Panc1 (cell line): ENCODE data around the gene PTPRZ1. TPM values are rescaled to one million over a fixed set of nuclear protein-coding genes. Genes with fewer than 3 reads are reported as not detected.

Experiments
- ATAC-seq: fragments of 200-7000 bp; cut with Tn5 transposase; 2 replicates; pipeline ENCODE4 v1.9.1; 2020; ENCODE audit warnings: mild to moderate bottlenecking, moderate library complexity
- BruUV-seq: library from RNA; stranded (reverse); fragments of 400-500 nt; replicated peaks from 2 replicates; lab custom pipeline; 2021; lab: Mats Ljungman, UMichigan
- CTCF ChIA-PET: fragments of 300-600 bp; sonication (Branson Sonifier 250); formaldehyde crosslinking; loops from one replicate; lab custom pipeline; 2022; ENCODE audit warnings: antibody characterized with exemption; lab: Charles Lee
- POLR2A ChIA-PET: fragments of 300-600 bp; sonication (Branson Sonifier 250); formaldehyde crosslinking; loops from one replicate; lab custom pipeline; 2022; ENCODE audit warnings: antibody characterized with exemption; lab: Charles Lee
- DNase-seq: peaks from one replicate; pipeline ENCODE4 v3.0.0-alpha.2; 2010; ENCODE audit warnings: low read depth, low spot score
- H3K27ac ChIP-seq: 2 replicates; pipeline ENCODE4 v1.5.1; 2011; ENCODE audit warnings: mild to moderate bottlenecking, low read length, inconsistent platforms
- H3K27me3 ChIP-seq: fragments of 200-500 bp; sonication (Bioruptor generic); 2 replicates; pipeline ENCODE4 v1.6.0; 2014; ENCODE audit warnings: low read length, inconsistent platforms; ENCODE audit not compliant: control insufficient read depth, insufficient read depth
- H3K36me3 ChIP-seq: fragments of 200-500 bp; sonication (Bioruptor generic); 2 replicates; pipeline ENCODE4 v1.5.1; 2014; ENCODE audit warnings: inconsistent platforms, mild to moderate bottlenecking, low read length, moderate library complexity; ENCODE audit not compliant: control insufficient read depth, insufficient read depth
- H3K4me1 ChIP-seq: 2 replicates; pipeline ENCODE4 v1.5.1; 2011; ENCODE audit warnings: inconsistent platforms, mild to moderate bottlenecking, low read length, moderate library complexity; ENCODE audit not compliant: control insufficient read depth, insufficient read depth
- H3K4me3 ChIP-seq, 2 experiments: 2 replicates each; pipeline ENCODE4 v1.5.1; 2011 to 2012; ENCODE audit warnings: low read depth in 2 of 2, low read length in 2 of 2, mild to moderate bottlenecking in 2 of 2, inconsistent platforms in 1 of 2, moderate library complexity in 1 of 2
- H3K9me3 ChIP-seq: fragments of 200-500 bp; sonication (Bioruptor generic); 2 replicates; pipeline ENCODE4 v1.5.1; 2014; ENCODE audit warnings: low read depth, mild to moderate bottlenecking, inconsistent platforms, low read length, moderate library complexity; ENCODE audit not compliant: control insufficient read depth, insufficient read depth
- POLR2AphosphoS5 ChIP-seq: IDR thresholded peaks from 2 replicates; pipeline ENCODE4 v1.6.1; 2012; ENCODE audit warnings: mild to moderate bottlenecking, low read depth, low read length, moderate library complexity
- SIN3A ChIP-seq: IDR thresholded peaks from 2 replicates; pipeline ENCODE4 v1.6.1; 2012; ENCODE audit warnings: low read depth, mild to moderate bottlenecking, low read length, moderate library complexity, borderline replicate concordance; ENCODE audit not compliant: insufficient read depth
- TCF7L2 ChIP-seq: IDR thresholded peaks from 2 replicates; pipeline ENCODE4 v1.6.1; 2011; ENCODE audit warnings: mild to moderate bottlenecking, low read depth, low read length, inconsistent platforms
- in situ Hi-C: cut with HindIII; loops from 2 replicates; pipeline ENCODE4 v1.10.0; 2016; ENCODE audit warnings: low sequenced_read_pairs, low pct_unique_long_range_greater_than_20kb
- intact Hi-C: fragments of 100-400 bp; cut with micrococcal nuclease; formaldehyde crosslinking; loops from one replicate; pipeline ENCODE4 v1.10.0; 2022; ENCODE audit not compliant: unreplicated experiment
- total RNA-seq: library from RNA; stranded (reverse); gene quantifications from one replicate; pipeline ENCODE4 v1.2.1, GENCODE V29; 2021; ENCODE audit not compliant: unreplicated experiment
- TF ChIP-seq, protein P1 (sequence below): fragments of 450-650 bp; IDR thresholded peaks from 2 replicates; pipeline ENCODE4 v1.5.1; 2017; ENCODE audit warnings: mild to moderate bottlenecking
- TF ChIP-seq, protein P2 (sequence below), 2 experiments: IDR thresholded peaks; 2 replicates each; pipeline ENCODE4 v1.6.1; 2011 to 2012; ENCODE audit warnings: low read depth in 2 of 2, control low read depth in 1 of 2, low read length in 1 of 2, mild to moderate bottlenecking in 1 of 2, moderate library complexity in 1 of 2; ENCODE audit not compliant: insufficient read depth in 1 of 2

The PTPRZ1 gene
- total RNA-seq, 1 experiment from 2014 or later, result 0.05 TPM

DNA sequence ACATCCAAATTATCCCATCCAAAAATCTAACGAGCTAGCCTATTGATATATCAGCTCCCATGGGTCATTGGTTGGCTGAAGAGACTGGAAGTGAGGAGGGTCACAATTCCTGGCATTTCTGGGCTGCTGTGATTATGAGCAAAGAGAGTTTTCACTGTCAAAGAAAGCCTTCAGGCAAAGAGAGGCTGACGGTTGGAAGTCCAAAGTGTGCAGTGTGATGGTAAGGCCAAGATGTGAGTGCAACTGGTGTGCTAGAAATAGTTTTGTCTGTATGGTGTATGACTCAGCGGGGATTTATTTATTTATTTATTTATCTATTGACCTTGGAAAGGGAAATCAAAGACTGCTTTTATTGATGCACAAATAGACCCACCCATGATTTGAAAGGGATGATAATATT is 196.0 kb downstream of the PTPRZ1 start:
- intact Hi-C loops (no loop called here), in situ Hi-C loops (no loop called here)
- Histone ChIP-seq H3K4me1 (no peaks in the 10 kb centered on the region), H3K9me3 (no peaks in the 10 kb centered on the region), H3K27ac (no peak overlapping the region), H3K36me3 (no peaks in the 10 kb centered on the region), H3K27me3 (no peaks in the 10 kb centered on the region), H3K4me3 (no peak overlapping the region)
- BruUV-seq, result no TSS peak
- CTCF ChIA-PET, result no interaction called here
- no peak for DNase-seq
- TF ChIP-seq TCF7L2, result no peak
- no peak for TF ChIP-seq SIN3A
- TF ChIP-seq, protein P1, sequence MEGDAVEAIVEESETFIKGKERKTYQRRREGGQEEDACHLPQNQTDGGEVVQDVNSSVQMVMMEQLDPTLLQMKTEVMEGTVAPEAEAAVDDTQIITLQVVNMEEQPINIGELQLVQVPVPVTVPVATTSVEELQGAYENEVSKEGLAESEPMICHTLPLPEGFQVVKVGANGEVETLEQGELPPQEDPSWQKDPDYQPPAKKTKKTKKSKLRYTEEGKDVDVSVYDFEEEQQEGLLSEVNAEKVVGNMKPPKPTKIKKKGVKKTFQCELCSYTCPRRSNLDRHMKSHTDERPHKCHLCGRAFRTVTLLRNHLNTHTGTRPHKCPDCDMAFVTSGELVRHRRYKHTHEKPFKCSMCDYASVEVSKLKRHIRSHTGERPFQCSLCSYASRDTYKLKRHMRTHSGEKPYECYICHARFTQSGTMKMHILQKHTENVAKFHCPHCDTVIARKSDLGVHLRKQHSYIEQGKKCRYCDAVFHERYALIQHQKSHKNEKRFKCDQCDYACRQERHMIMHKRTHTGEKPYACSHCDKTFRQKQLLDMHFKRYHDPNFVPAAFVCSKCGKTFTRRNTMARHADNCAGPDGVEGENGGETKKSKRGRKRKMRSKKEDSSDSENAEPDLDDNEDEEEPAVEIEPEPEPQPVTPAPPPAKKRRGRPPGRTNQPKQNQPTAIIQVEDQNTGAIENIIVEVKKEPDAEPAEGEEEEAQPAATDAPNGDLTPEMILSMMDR, result no peak
- TF ChIP-seq, protein P2, sequence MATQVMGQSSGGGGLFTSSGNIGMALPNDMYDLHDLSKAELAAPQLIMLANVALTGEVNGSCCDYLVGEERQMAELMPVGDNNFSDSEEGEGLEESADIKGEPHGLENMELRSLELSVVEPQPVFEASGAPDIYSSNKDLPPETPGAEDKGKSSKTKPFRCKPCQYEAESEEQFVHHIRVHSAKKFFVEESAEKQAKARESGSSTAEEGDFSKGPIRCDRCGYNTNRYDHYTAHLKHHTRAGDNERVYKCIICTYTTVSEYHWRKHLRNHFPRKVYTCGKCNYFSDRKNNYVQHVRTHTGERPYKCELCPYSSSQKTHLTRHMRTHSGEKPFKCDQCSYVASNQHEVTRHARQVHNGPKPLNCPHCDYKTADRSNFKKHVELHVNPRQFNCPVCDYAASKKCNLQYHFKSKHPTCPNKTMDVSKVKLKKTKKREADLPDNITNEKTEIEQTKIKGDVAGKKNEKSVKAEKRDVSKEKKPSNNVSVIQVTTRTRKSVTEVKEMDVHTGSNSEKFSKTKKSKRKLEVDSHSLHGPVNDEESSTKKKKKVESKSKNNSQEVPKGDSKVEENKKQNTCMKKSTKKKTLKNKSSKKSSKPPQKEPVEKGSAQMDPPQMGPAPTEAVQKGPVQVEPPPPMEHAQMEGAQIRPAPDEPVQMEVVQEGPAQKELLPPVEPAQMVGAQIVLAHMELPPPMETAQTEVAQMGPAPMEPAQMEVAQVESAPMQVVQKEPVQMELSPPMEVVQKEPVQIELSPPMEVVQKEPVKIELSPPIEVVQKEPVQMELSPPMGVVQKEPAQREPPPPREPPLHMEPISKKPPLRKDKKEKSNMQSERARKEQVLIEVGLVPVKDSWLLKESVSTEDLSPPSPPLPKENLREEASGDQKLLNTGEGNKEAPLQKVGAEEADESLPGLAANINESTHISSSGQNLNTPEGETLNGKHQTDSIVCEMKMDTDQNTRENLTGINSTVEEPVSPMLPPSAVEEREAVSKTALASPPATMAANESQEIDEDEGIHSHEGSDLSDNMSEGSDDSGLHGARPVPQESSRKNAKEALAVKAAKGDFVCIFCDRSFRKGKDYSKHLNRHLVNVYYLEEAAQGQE (IDR thresholded peaks at IDR 0.05; ENCODE audit: insufficient read depth in 1 of 2, low read depth in 2 of 2, low read length in 1 of 2), result no peak
- TF ChIP-seq POLR2AphosphoS5, result no peak
- no peak for ATAC-seq
- POLR2A ChIA-PET, result no interaction called here

DNA sequence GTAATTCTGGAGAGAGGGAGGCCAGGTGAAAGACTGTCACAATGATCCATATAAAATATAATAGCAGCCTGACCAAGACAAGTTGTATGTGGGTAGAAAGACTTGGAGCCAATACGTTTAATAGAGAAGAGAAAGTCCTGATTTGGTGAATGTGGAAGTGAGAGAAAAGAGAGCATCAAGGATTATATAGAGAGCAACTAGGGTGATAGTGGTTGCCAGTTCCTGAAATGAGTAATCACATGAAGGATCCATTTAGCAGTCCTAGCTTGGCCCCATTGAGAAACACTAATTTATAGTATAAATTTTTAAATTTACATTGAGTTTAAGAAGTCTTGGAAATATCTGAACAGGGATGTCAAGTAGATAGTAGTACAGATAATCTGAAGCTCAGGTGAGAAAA is 197.1 kb downstream of the PTPRZ1 start:
- no TSS peak for BruUV-seq
- DNase-seq (no peak), ATAC-seq (no peak)
- Histone ChIP-seq H3K4me3 (no peak overlapping the region), H3K27ac (no peak overlapping the region), H3K36me3 (no peaks in the 10 kb centered on the region), H3K27me3 (no peaks in the 10 kb centered on the region), H3K9me3 (no peaks in the 10 kb centered on the region), H3K4me1 (no peaks in the 10 kb centered on the region)
- intact Hi-C loops, result no loop called here
- no peak for TF ChIP-seq POLR2AphosphoS5
- no peak for TF ChIP-seq TCF7L2
- TF ChIP-seq SIN3A, result no peak
- TF ChIP-seq, protein P1, result no peak
- TF ChIP-seq, protein P2 (IDR thresholded peaks at IDR 0.05; ENCODE audit: insufficient read depth in 1 of 2, low read depth in 2 of 2, low read length in 1 of 2), result no peak
- in situ Hi-C loops, result no loop called here
- ChIA-PET POLR2A (no interaction called here), CTCF (interaction anchor here (0.7 kb wide), 1 partner anchor 46 kb away, joined by 5 read pairs; no protein-coding TSS in a partner anchor)
